Mammary epithelial cell (primary cell): ENCODE measurements around the gene GRIFIN.

Experiments
- EZH2 ChIP-seq: IDR thresholded peaks from 2 replicates; pipeline ENCODE4 v1.6.1; 2012; ENCODE audit warnings: low read length, inconsistent platforms, borderline replicate concordance
- TF ChIP-seq, protein P1 (sequence below), 2 donors: IDR thresholded peaks in 1 of 2; conservative IDR thresholded peaks in 1 of 2; 2 replicates each; pipeline ENCODE4 v1.5.1; 2011 to 2012; ENCODE audit warnings: inconsistent platforms in 2 of 2, low read length in 2 of 2, mild to moderate bottlenecking in 2 of 2, control low read depth in 1 of 2, low read depth in 1 of 2; ENCODE audit not compliant: insufficient read depth in 1 of 2; ENCODE audit errors: extremely low read depth in 1 of 2

DNA sequence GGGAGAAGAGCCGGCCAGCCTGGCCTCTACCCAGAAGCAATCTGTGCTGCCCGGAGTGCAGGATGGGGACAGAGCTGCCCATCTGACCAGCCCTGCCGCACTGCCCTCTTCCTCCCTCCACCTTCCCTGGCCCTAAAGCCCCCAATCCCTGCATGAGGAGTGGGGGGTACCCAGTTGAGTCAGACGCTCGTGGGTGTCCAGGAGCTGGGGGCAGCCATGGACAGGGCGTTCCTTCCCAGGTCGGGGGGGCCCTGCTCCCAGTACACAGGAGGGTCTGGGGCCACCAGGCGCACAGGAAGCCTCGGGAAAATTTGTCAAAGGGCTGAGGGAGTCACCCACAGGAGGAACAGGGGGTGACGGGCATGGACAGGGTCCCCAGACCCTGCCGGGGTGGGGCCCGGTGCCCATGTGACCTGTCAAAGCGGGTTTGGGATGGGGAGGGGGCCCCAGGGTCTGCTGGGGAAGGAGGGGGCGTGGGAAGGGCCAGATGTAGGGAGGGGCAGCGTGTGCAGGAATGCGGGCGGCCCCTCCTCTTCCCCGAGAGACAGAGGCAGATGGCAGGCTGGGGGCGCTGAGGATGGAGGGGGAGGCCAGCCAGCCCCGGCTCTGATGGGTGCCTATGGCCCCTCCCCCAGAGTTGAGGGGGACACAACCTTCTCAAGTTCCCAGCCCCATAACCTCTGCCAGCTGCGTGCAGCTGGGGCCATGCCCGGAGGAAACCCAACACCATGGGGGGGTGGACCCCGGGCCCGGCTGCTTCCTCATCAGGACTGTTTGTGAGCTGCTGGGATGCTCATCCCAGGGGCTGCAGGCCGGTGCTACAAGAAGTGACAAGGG, 21.5 kb upstream of the GRIFIN start:
- TF ChIP-seq, protein P1, sequence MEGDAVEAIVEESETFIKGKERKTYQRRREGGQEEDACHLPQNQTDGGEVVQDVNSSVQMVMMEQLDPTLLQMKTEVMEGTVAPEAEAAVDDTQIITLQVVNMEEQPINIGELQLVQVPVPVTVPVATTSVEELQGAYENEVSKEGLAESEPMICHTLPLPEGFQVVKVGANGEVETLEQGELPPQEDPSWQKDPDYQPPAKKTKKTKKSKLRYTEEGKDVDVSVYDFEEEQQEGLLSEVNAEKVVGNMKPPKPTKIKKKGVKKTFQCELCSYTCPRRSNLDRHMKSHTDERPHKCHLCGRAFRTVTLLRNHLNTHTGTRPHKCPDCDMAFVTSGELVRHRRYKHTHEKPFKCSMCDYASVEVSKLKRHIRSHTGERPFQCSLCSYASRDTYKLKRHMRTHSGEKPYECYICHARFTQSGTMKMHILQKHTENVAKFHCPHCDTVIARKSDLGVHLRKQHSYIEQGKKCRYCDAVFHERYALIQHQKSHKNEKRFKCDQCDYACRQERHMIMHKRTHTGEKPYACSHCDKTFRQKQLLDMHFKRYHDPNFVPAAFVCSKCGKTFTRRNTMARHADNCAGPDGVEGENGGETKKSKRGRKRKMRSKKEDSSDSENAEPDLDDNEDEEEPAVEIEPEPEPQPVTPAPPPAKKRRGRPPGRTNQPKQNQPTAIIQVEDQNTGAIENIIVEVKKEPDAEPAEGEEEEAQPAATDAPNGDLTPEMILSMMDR (conservative IDR thresholded peaks at IDR 0.05 in 1 of 2, IDR thresholded peaks at IDR 0.05 in 1 of 2; ENCODE audit: extremely low read depth in 1 of 2, insufficient read depth in 1 of 2, low read depth in 1 of 2, low read length in 2 of 2), result no peak
- no peak for TF ChIP-seq EZH2
